GM18520 (cell line): ENCODE data around the gene MACROH2A1.
"Not testable (repeated sequence)": the region's sequence is repeated elsewhere in the genome, so short reads cannot be mapped to it uniquely, and the experiment has no call there.

Source experiments
- ATAC-seq: cut with Tn5 transposase; IDR thresholded peaks from one replicate; pipeline ENCODE4 v1.9.1; 2021; ENCODE audit not compliant: unreplicated experiment

MACROH2A1 gene

GRCh38 chr5:135379046-135379654 is 19.9 kb downstream of the MACROH2A1 start:
- no peak for ATAC-seq

GRCh38 chr5:135377751-135378680 is 21.0 kb downstream of the MACROH2A1 start:
- no peak for ATAC-seq

GRCh38 chr5:135376961-135377624 is 21.9 kb downstream of the MACROH2A1 start:
- ATAC-seq = no peak

- ATAC-seq = no peak
Measured at GRCh38 chr5:135375040-135375793, 23.8 kb downstream of the MACROH2A1 start.

GRCh38 chr5:135373736-135374515 is 25.1 kb downstream of the MACROH2A1 start:
- ATAC-seq = no peak

GRCh38 chr5:135372654-135373381 is 26.2 kb downstream of the MACROH2A1 start:
- no peak for ATAC-seq

GRCh38 chr5:135371622-135372232 is 27.3 kb downstream of the MACROH2A1 start:
- no peak for ATAC-seq

- ATAC-seq = no peak
Measured at GRCh38 chr5:135369952-135370351, 29.1 kb downstream of the MACROH2A1 start.

- no peak for ATAC-seq
Measured at GRCh38 chr5:135367554-135367953, 31.5 kb downstream of the MACROH2A1 start.

- no peak for ATAC-seq
Measured at GRCh38 chr5:135367076-135367475, 32.0 kb downstream of the MACROH2A1 start.

- no peak for ATAC-seq
Measured at GRCh38 chr5:135365281-135365680, 33.8 kb downstream of the MACROH2A1 start.

GRCh38 chr5:135364421-135365262 is 34.4 kb downstream of the MACROH2A1 start:
- ATAC-seq = no peak

GRCh38 chr5:135363342-135363741 is 35.7 kb downstream of the MACROH2A1 start:
- not testable (repeated sequence) for ATAC-seq

GRCh38 chr5:135362102-135362501 is 36.9 kb downstream of the MACROH2A1 start:
- no peak for ATAC-seq

- ATAC-seq = no peak
Measured at GRCh38 chr5:135360278-135361274, 38.5 kb downstream of the MACROH2A1 start.

- ATAC-seq = no peak
Measured at GRCh38 chr5:135359374-135360165, 39.5 kb downstream of the MACROH2A1 start.
